GM18861 (cell line): Measurements from ENCODE around the gene GRK5.

ENCODE experiments used
- ATAC-seq: cut with Tn5 transposase; IDR thresholded peaks from one replicate; pipeline ENCODE4 v1.9.1; 2021; ENCODE audit not compliant: unreplicated experiment

Gene GRK5

GRCh38 chr10:119470920-119471702, 263.7 kb downstream of the GRK5 start:
- ATAC-seq, result no peak

GRCh38 chr10:119473771-119474170, 266.4 kb downstream of the GRK5 start:
- ATAC-seq, result no peak

GRCh38 chr10:119474606-119475005, 267.2 kb downstream of the GRK5 start:
- ATAC-seq, result no peak

GRCh38 chr10:119477444-119477843, 270.1 kb downstream of the GRK5 start:
- ATAC-seq, result peak; percentile 52

- ATAC-seq, result peak; percentile 89
Measured at GRCh38 chr10:119478111-119478802, 270.9 kb downstream of the GRK5 start.

GRCh38 chr10:119478811-119479341, 271.5 kb downstream of the GRK5 start:
- no peak for ATAC-seq

GRCh38 chr10:119479532-119479931, 272.2 kb downstream of the GRK5 start:
- ATAC-seq, result no peak

GRCh38 chr10:119480667-119481066, 273.3 kb downstream of the GRK5 start:
- no peak for ATAC-seq

GRCh38 chr10:119481781-119482426, 274.5 kb downstream of the GRK5 start:
- no peak for ATAC-seq

- ATAC-seq, result no peak
Measured at GRCh38 chr10:119483001-119483400, 275.6 kb downstream of the GRK5 start.

- ATAC-seq, result no peak
Measured at GRCh38 chr10:119483839-119484238, 276.5 kb downstream of the GRK5 start.

- ATAC-seq, result no peak
Measured at GRCh38 chr10:119488675-119489074, 281.3 kb downstream of the GRK5 start.

GRCh38 chr10:119489991-119490326, 282.6 kb downstream of the GRK5 start:
- no peak for ATAC-seq

- ATAC-seq, result no peak
Measured at GRCh38 chr10:119491966-119492757, 284.8 kb downstream of the GRK5 start.

GRCh38 chr10:119493155-119493554, 285.8 kb downstream of the GRK5 start:
- ATAC-seq, result no peak

GRCh38 chr10:119494236-119495020, 287.1 kb downstream of the GRK5 start:
- no peak for ATAC-seq

- no peak for ATAC-seq
Measured at GRCh38 chr10:119495021-119495505, 287.7 kb downstream of the GRK5 start.

GRCh38 chr10:119495545-119495944, 288.2 kb downstream of the GRK5 start:
- ATAC-seq, result no peak

GRCh38 chr10:119496273-119496672, 288.9 kb downstream of the GRK5 start:
- ATAC-seq, result peak; percentile 90

GRCh38 chr10:119497243-119497642, 289.9 kb downstream of the GRK5 start:
- ATAC-seq, result no peak
